OCI-LY3 (cell line): ENCODE measurements around the gene CACNA1B.

Experiments used
- H2AFZ ChIP-seq: fragments of 200-600, 300-600 bp; shearing (Covaris generic); 2 replicates; pipeline ENCODE4 v1.6.0; 2014; ENCODE audit warnings: antibody characterized with exemption, low read depth, low read length
- H3K27ac ChIP-seq: fragments of 200-600, 300-600 bp; sonication (generic); 2 replicates; pipeline ENCODE4 v1.5.1; 2014; ENCODE audit warnings: mild to moderate bottlenecking, low read length, moderate library complexity, mixed read lengths
- H3K27me3 ChIP-seq: fragments of 200-600, 300-600 bp; sonication (generic); 2 replicates; pipeline ENCODE4 v1.6.1; 2014; ENCODE audit warnings: low read depth, low read length, mixed read lengths
- H3K36me3 ChIP-seq: fragments of 200-600, 300-600 bp; sonication (generic); replicated peaks from 2 replicates; pipeline ENCODE3; 2014; ENCODE audit warnings: low read depth, low read length, mixed read lengths
- H3K4me1 ChIP-seq: fragments of 300-600, 200-600 bp; sonication (generic); 2 replicates; pipeline ENCODE4 v1.6.1; 2014; ENCODE audit warnings: low read length, mixed read lengths
- H3K4me2 ChIP-seq: fragments of 200-600, 300-600 bp; sonication (generic); 2 replicates; pipeline ENCODE4 v1.6.1; 2014; ENCODE audit warnings: low read length, mixed read lengths
- H3K4me3 ChIP-seq: fragments of 300-600, 200-600 bp; sonication (generic); 2 replicates; pipeline ENCODE4 v1.5.1; 2014; ENCODE audit warnings: antibody characterized with exemption, mild to moderate bottlenecking, low read length, moderate library complexity
- H3K79me2 ChIP-seq: fragments of 300-600, 200-600 bp; shearing (Covaris generic); 2 replicates; pipeline ENCODE4 v1.6.1; 2014; ENCODE audit warnings: mild to moderate bottlenecking, low read length, mixed read lengths
- H3K9ac ChIP-seq: fragments of 300-600, 200-600 bp; shearing (Covaris generic); 2 replicates; pipeline ENCODE4 v1.6.0; 2014; ENCODE audit warnings: mild to moderate bottlenecking, low read length, moderate library complexity
- H3K9me3 ChIP-seq: fragments of 200-600, 300-600 bp; shearing (Covaris generic); 2 replicates; pipeline ENCODE4 v1.6.1; 2014; ENCODE audit warnings: low read length, mixed read lengths; ENCODE audit not compliant: insufficient read depth
- H4K20me1 ChIP-seq: fragments of 200-600, 300-600 bp; sonication (generic); 2 replicates; pipeline ENCODE4 v1.6.1; 2016; ENCODE audit warnings: low read length, mixed read lengths; ENCODE audit not compliant: insufficient read depth
- EZH2phosphoT487 ChIP-seq: fragments of 200-600 bp; shearing (Covaris generic); IDR thresholded peaks from 2 replicates; pipeline ENCODE4 v1.6.1; 2018; ENCODE audit warnings: antibody characterized with exemption, mixed run types, low read depth
- TF ChIP-seq, protein P1 (sequence below): fragments of 200-600, 300-600 bp; sonication (generic); IDR thresholded peaks from 2 replicates; pipeline ENCODE4 v1.5.1; 2014; ENCODE audit warnings: antibody characterized with exemption, low read length, low read depth

The CACNA1B gene

DNA sequence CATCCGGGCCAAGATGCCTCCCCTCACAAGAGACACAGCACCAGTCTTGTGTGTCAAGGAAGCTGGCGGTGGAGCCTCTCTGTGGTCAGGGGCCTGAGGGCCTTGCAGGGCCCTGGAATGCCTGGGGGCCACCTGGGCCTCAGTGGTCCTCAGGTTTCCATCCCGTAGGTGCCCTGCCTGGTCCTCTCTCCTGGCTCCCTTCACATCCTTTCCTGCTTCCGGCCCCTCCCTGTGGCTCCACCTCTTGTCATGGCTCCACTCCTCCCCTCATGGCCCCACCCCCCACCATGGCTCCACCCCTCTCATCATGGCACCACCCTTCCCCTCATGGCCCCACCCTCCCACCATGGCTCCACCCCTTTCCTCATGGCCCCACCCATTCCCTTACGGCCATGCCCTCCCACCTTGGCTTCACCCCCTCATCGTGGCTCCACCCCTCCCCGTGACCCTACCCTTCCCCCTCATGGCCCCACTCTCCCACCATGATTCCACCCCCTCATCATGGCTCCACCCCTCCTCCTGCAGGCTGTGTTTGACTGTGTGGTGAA lies 175.8 kb downstream of the CACNA1B start:
- Histone ChIP-seq H3K27ac (no peak overlapping the region), H3K9me3 (no peaks in the 10 kb centered on the region), H3K36me3 (peaks cover 55% of the 10 kb centered on the region), H3K9ac (no peak overlapping the region), H3K79me2 (peaks cover 7% of the 10 kb centered on the region; the same call in 1 of the 2 replicates), H3K27me3 (no peaks in the 10 kb centered on the region), H3K4me3 (no peak overlapping the region), H4K20me1 (peaks cover 80% of the 10 kb centered on the region), H2AFZ (no peak overlapping the region), H3K4me1 (no peaks in the 10 kb centered on the region), H3K4me2 (no peak overlapping the region)
- TF ChIP-seq, protein P1, sequence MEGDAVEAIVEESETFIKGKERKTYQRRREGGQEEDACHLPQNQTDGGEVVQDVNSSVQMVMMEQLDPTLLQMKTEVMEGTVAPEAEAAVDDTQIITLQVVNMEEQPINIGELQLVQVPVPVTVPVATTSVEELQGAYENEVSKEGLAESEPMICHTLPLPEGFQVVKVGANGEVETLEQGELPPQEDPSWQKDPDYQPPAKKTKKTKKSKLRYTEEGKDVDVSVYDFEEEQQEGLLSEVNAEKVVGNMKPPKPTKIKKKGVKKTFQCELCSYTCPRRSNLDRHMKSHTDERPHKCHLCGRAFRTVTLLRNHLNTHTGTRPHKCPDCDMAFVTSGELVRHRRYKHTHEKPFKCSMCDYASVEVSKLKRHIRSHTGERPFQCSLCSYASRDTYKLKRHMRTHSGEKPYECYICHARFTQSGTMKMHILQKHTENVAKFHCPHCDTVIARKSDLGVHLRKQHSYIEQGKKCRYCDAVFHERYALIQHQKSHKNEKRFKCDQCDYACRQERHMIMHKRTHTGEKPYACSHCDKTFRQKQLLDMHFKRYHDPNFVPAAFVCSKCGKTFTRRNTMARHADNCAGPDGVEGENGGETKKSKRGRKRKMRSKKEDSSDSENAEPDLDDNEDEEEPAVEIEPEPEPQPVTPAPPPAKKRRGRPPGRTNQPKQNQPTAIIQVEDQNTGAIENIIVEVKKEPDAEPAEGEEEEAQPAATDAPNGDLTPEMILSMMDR = no peak
- TF ChIP-seq EZH2phosphoT487 = no peak

DNA sequence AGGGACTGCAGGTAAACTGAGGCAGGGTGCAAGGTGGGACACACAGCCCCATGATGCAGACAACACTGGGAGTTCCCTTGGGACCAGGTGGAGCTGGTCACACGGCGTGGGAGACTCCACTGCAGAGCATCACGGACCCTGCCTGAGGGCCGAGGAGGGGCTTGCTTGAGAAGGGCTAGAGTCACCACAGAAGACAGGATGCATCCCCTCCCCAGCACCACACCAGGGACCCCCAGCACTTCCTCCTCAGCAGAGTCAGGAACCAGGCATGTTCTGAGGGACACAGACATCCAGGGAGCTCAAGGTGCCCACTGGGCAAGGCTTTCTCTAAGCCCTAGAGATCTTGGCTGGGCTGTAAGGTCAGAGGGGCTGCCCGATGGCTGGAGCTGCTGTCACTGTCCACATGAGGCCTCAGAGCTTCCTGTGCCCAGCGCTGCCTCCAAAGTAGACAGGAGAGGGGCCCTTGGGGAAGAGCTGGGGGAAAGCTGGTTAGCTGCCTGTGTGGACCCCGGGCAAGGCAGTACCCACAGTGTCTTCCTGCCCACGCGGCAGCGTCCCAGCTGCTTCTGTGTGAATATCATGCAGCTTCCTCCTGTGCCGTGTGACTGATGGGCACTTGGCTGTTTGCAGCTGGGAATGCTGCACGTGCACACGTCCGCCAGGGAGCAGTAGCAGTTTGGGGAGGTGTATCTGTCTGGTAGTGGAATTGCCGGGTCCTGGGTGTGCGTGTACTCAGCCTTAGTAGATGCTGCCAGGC lies 176.6 kb downstream of the CACNA1B start:
- peaks cover 7% of the 10 kb centered on the region; the same call in 1 of the 2 replicates for H3K79me2 ChIP-seq
- no peaks in the 10 kb centered on the region for H3K4me1 ChIP-seq
- H3K27me3 ChIP-seq = no peaks in the 10 kb centered on the region
- no peak overlapping the region for H3K27ac ChIP-seq
- H3K4me3 ChIP-seq = no peak overlapping the region
- no peak overlapping the region for H3K4me2 ChIP-seq
- H3K9ac ChIP-seq = no peak overlapping the region
- peaks cover 59% of the 10 kb centered on the region for H3K36me3 ChIP-seq
- no peak for TF ChIP-seq EZH2phosphoT487
- TF ChIP-seq, protein P1 = no peak
- peaks cover 81% of the 10 kb centered on the region for H4K20me1 ChIP-seq
- no peaks in the 10 kb centered on the region for H3K9me3 ChIP-seq
- H2AFZ ChIP-seq = no peak overlapping the region

DNA sequence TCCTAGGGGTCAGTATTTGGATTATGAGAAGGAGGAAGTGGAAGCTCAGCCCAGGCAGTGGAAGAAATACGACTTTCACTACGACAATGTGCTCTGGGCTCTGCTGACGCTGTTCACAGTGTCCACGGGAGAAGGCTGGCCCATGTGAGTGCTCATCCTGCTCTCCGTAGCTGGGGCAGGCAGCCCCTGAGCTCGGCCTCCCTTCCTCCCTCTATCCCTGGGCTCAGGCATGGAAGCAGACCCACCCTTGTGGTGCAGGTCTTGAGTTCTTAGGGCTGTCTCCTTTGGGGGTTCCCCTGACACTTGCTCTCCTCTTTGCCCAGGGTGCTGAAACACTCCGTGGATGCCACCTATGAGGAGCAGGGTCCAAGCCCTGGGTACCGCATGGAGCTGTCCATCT lies 180.1 kb downstream of the CACNA1B start:
- Histone ChIP-seq H3K4me2 (no peak overlapping the region), H3K4me1 (no peaks in the 10 kb centered on the region), H4K20me1 (peaks cover 54% of the 10 kb centered on the region), H3K9me3 (no peaks in the 10 kb centered on the region), H3K4me3 (no peak overlapping the region), H3K27me3 (no peaks in the 10 kb centered on the region), H3K27ac (no peak overlapping the region), H3K9ac (no peak overlapping the region), H2AFZ (no peak overlapping the region), H3K36me3 (peaks cover 75% of the 10 kb centered on the region), H3K79me2 (peaks cover 7% of the 10 kb centered on the region; the same call in 1 of the 2 replicates)
- TF ChIP-seq, protein P1 = no peak
- TF ChIP-seq EZH2phosphoT487 = no peak

DNA sequence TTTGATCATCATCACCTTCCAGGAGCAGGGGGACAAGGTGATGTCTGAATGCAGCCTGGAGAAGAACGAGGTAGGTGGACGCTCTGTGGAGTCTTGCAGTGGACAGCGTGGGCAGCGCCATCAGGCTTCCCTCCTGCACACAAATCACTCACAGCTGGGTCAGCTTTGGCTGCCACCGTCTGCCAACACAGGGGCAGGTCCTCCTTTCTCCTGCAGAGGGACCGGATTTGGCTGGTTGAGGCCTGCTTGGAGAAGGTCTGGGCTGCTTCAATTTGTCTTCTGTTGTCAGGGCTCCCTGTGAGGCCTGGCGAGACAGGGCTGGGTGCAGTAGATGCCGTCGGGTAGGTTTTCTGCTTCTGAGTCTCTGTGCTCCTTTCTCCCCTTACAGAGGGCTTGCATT lies 180.6 kb downstream of the CACNA1B start:
- Histone ChIP-seq H3K36me3 (peaks cover 78% of the 10 kb centered on the region), H3K27ac (no peak overlapping the region), H4K20me1 (peaks cover 49% of the 10 kb centered on the region), H3K79me2 (peaks cover 7% of the 10 kb centered on the region; the same call in 1 of the 2 replicates), H3K9ac (no peak overlapping the region), H3K4me3 (no peak overlapping the region), H3K27me3 (no peaks in the 10 kb centered on the region), H3K4me1 (no peaks in the 10 kb centered on the region), H3K9me3 (no peaks in the 10 kb centered on the region), H2AFZ (no peak overlapping the region), H3K4me2 (no peak overlapping the region)
- TF ChIP-seq EZH2phosphoT487 = no peak
